ENCODE data around the gene DNAH8. TPM values are rescaled to one million over a fixed set of nuclear protein-coding genes. Genes with fewer than 3 reads are reported as not detected.

The DNAH8 gene
- total and polyA plus RNA-seq, 4 donors = 0.01 to 0.37 (median 0.11) TPM

DNA sequence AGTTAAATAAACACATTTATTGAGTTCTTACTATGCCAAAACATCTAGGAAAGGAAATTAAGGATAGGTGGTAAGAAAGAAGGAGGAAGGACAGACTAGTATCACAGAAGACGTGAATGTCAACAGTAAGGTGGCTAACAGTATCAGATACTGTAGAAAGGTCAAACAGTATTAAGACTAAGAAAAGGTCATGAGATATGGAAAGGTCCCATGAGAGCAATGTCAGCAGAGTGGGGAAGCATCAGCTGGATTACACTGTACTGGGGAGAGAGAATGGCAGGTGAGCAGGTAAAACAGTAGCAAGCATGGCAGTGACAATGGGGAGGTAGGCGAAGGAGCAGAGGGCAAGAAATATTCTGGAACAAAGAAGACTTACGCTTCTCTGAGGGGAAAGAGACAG lies 30.2 kb upstream of the DNAH8 start:
- WGBS, 2 donors = 94 to 95% methylated on average over 3 of the region's 3 CpGs
- no peak overlapping the region for H3K4me3 ChIP-seq
- no peak for DNase-seq
- H3K27ac ChIP-seq (ENCODE audit: low read depth in 1 of 2, low read length in 1 of 2) = no peak overlapping the region
- TF ChIP-seq, protein P1, sequence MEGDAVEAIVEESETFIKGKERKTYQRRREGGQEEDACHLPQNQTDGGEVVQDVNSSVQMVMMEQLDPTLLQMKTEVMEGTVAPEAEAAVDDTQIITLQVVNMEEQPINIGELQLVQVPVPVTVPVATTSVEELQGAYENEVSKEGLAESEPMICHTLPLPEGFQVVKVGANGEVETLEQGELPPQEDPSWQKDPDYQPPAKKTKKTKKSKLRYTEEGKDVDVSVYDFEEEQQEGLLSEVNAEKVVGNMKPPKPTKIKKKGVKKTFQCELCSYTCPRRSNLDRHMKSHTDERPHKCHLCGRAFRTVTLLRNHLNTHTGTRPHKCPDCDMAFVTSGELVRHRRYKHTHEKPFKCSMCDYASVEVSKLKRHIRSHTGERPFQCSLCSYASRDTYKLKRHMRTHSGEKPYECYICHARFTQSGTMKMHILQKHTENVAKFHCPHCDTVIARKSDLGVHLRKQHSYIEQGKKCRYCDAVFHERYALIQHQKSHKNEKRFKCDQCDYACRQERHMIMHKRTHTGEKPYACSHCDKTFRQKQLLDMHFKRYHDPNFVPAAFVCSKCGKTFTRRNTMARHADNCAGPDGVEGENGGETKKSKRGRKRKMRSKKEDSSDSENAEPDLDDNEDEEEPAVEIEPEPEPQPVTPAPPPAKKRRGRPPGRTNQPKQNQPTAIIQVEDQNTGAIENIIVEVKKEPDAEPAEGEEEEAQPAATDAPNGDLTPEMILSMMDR (IDR thresholded peaks at IDR 0.05; ENCODE audit: control extremely low read depth, extremely low read depth) = no peak
- H3K27me3 ChIP-seq (ENCODE audit: control insufficient read depth in 3 of 3, insufficient read depth in 3 of 3, low read length in 2 of 3) = no peaks in the 10 kb centered on the region
- no peak for ATAC-seq (ENCODE audit: insufficient read depth, low FRiP score)
- peaks cover 0 to 11% (median 5%) of the 10 kb centered on the region in 5 donors for H3K4me1 ChIP-seq (ENCODE audit: control insufficient read depth in 5 of 5, insufficient read depth in 5 of 5, low read length in 5 of 5)
- peaks cover 6 to 10% (median 9%) of the 10 kb centered on the region in 4 donors for H3K36me3 ChIP-seq (ENCODE audit: control insufficient read depth in 4 of 4, insufficient read depth in 4 of 4, low read length in 4 of 4)
- no peaks in the 10 kb centered on the region for H3K9me3 ChIP-seq (ENCODE audit: control insufficient read depth in 4 of 4, insufficient read depth in 3 of 4, low read length in 3 of 4)
- no peak overlapping the region for H3K9ac ChIP-seq (ENCODE audit: insufficient read depth in 1 of 2, low read length in 2 of 2)

DNA sequence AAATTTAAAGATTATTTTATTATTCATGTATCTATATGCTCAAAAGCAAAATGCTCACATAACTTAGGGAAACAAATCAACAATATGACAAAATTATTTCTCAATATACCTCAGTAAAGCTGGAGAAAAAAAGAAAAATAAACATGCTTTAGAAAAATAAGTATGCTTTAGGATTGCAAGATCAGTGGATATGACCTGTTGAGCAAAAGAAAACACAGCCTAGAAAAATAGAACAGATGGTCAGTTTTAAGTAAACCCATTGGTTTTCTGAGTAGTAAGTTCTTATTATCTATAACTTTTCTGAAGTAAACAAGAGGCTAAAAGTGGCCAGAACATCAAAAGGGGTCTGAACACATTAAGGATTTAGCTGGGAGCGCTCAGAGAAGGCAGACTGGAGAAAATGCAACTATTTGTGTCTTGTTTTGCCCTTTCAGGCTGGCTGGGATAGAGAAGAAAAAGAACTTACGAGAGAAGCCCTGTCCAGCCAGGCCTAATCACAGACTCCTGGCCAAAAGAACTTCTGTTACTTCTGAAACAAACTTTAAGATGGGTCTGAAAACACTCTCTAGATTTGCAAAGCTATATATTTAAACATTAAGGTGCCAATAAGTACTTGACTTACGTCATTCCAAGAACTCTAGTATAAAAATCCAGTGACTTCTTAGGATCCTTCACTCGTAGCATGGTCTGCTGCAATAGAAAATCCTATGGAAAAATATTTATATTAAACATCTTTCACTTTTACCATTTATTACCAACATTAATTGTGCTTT lies 28.7 kb upstream of the DNAH8 start:
- H3K27ac ChIP-seq (ENCODE audit: low read depth in 1 of 2, low read length in 1 of 2) = no peak overlapping the region

GRCh38 chr6:38687043-38687353 lies 28.1 kb upstream of the DNAH8 start:
- H3K27me3 ChIP-seq (ENCODE audit: control insufficient read depth in 3 of 3, insufficient read depth in 3 of 3, low read length in 2 of 3) = no peaks in the 10 kb centered on the region
- no peak for ATAC-seq (ENCODE audit: insufficient read depth, low FRiP score)
- H3K9me3 ChIP-seq (ENCODE audit: control insufficient read depth in 4 of 4, insufficient read depth in 3 of 4, low read length in 3 of 4) = no peaks in the 10 kb centered on the region
- no peak overlapping the region for H3K9ac ChIP-seq (ENCODE audit: insufficient read depth in 1 of 2, low read length in 2 of 2)
- no peak overlapping the region for H3K4me3 ChIP-seq
- TF ChIP-seq, protein P1 (IDR thresholded peaks at IDR 0.05; ENCODE audit: control extremely low read depth, extremely low read depth) = no peak
- WGBS, 2 donors = 89 to 94% methylated on average over 2 of the region's 2 CpGs
- DNase-seq = no peak
- peaks cover 0 to 11% (median 5%) of the 10 kb centered on the region in 5 donors for H3K4me1 ChIP-seq (ENCODE audit: control insufficient read depth in 5 of 5, insufficient read depth in 5 of 5, low read length in 5 of 5)
- peak overlapping the region in 1 of 2 donors; percentile 45 for H3K27ac ChIP-seq (ENCODE audit: low read depth in 1 of 2, low read length in 1 of 2)
- peaks cover under 1 to 6% (median 3%) of the 10 kb centered on the region in 4 donors for H3K36me3 ChIP-seq (ENCODE audit: control insufficient read depth in 4 of 4, insufficient read depth in 4 of 4, low read length in 4 of 4)

More for the DNA sequence above, 28.7 kb upstream of the DNAH8 start:
- peak in 2 of 3 donors; percentile 46 to 53 for DNase-seq
- WGBS, 2 donors = 79 to 86% methylated on average over 4 of the region's 4 CpGs
- Histone ChIP-seq H3K27me3 (ENCODE audit: control insufficient read depth in 3 of 3, insufficient read depth in 3 of 3, low read length in 2 of 3) (no peaks in the 10 kb centered on the region), H3K9ac (ENCODE audit: insufficient read depth in 1 of 2, low read length in 2 of 2) (no peak overlapping the region), H3K4me3 (no peak overlapping the region), H3K9me3 (ENCODE audit: control insufficient read depth in 4 of 4, insufficient read depth in 3 of 4, low read length in 3 of 4) (no peaks in the 10 kb centered on the region), H3K4me1 (ENCODE audit: control insufficient read depth in 5 of 5, insufficient read depth in 5 of 5, low read length in 5 of 5) (peaks cover 0 to 11% (median 5%) of the 10 kb centered on the region in 5 donors), H3K36me3 (ENCODE audit: control insufficient read depth in 4 of 4, insufficient read depth in 4 of 4, low read length in 4 of 4) (peaks cover 6 to 9% (median 7%) of the 10 kb centered on the region in 4 donors)
- TF ChIP-seq, protein P1 (IDR thresholded peaks at IDR 0.05; ENCODE audit: control extremely low read depth, extremely low read depth) = no peak
- ATAC-seq (ENCODE audit: insufficient read depth, low FRiP score) = no peak
